NCI-H2227 treated with DMSO at 0.1 percent for 48 hours (cell line): ENCODE measurements around the gene BICC1.

Experiments
- DNase-seq: peaks from one replicate; lab custom pipeline; 2025; lab: John Stamatoyannopoulos, UW

BICC1 gene

GRCh38 chr10:58701405-58702135, 188.9 kb downstream of the BICC1 start:
- no peak for DNase-seq

- no peak for DNase-seq
Observed at GRCh38 chr10:58704226-58704625, 191.6 kb downstream of the BICC1 start.

- no peak for DNase-seq
Observed at GRCh38 chr10:58704671-58705141, 192.0 kb downstream of the BICC1 start.

- no peak for DNase-seq
Observed at GRCh38 chr10:58706836-58707235, 194.2 kb downstream of the BICC1 start.

GRCh38 chr10:58712141-58712540, 199.5 kb downstream of the BICC1 start:
- no peak for DNase-seq

GRCh38 chr10:58712982-58713381, 200.3 kb downstream of the BICC1 start:
- DNase-seq = no peak

GRCh38 chr10:58714409-58714808, 201.7 kb downstream of the BICC1 start:
- DNase-seq = no peak

GRCh38 chr10:58715061-58715460, 202.4 kb downstream of the BICC1 start:
- DNase-seq = no peak

GRCh38 chr10:58718596-58718995, 205.9 kb downstream of the BICC1 start:
- DNase-seq = no peak

GRCh38 chr10:58721601-58722281, 209.1 kb downstream of the BICC1 start:
- DNase-seq = no peak

GRCh38 chr10:58723186-58723585, 210.5 kb downstream of the BICC1 start:
- DNase-seq = no peak

GRCh38 chr10:58723966-58724365, 211.3 kb downstream of the BICC1 start:
- no peak for DNase-seq

- no peak for DNase-seq
Observed at GRCh38 chr10:58724781-58725180, 212.1 kb downstream of the BICC1 start.

GRCh38 chr10:58725901-58726300, 213.2 kb downstream of the BICC1 start:
- no peak for DNase-seq

GRCh38 chr10:58727633-58728032, 215.0 kb downstream of the BICC1 start:
- DNase-seq = no peak

GRCh38 chr10:58731276-58731675, 218.6 kb downstream of the BICC1 start:
- DNase-seq = no peak

- DNase-seq = no peak
Observed at GRCh38 chr10:58733436-58733835, 220.8 kb downstream of the BICC1 start.

- DNase-seq = no peak
Observed at GRCh38 chr10:58734116-58734515, 221.4 kb downstream of the BICC1 start.

GRCh38 chr10:58734664-58735063, 222.0 kb downstream of the BICC1 start:
- no peak for DNase-seq

GRCh38 chr10:58735087-58735486, 222.4 kb downstream of the BICC1 start:
- DNase-seq = no peak

GRCh38 chr10:58740620-58741369, 228.1 kb downstream of the BICC1 start:
- no peak for DNase-seq

GRCh38 chr10:58741673-58742072, 229.0 kb downstream of the BICC1 start:
- DNase-seq = no peak

GRCh38 chr10:58742141-58742540, 229.5 kb downstream of the BICC1 start:
- no peak for DNase-seq
